ENCODE data around the gene IGSF21. TPM values are rescaled to one million over a fixed set of nuclear protein-coding genes. Genes with fewer than 3 reads are reported as not detected.

IGSF21 gene
- total RNA-seq, 2 donors from 2014 or later: 0.37 to 0.40 TPM

GRCh38 chr1:18154430-18155194, 47.0 kb downstream of the IGSF21 start:
- no peak overlapping the region for H3K9ac ChIP-seq (ENCODE audit: low read depth in 2 of 2, low read length in 2 of 2)
- H3K27me3 ChIP-seq: no peaks in the 10 kb centered on the region
- H3K36me3 ChIP-seq: no peaks in the 10 kb centered on the region
- H3K27ac ChIP-seq: no peak overlapping the region
- intact Hi-C loops (cut with DNase I): no loop called here
- TF ChIP-seq CTCF (IDR thresholded peaks at IDR 0.05): no peak
- no peak overlapping the region for H3K4me3 ChIP-seq
- H3K4me1 ChIP-seq: no peaks in the 10 kb centered on the region
- no peaks in the 10 kb centered on the region for H3K9me3 ChIP-seq
- no peak for DNase-seq

- Histone ChIP-seq H3K27me3 (no peaks in the 10 kb centered on the region), H3K9ac (ENCODE audit: low read depth in 2 of 2, low read length in 2 of 2) (no peak overlapping the region), H3K27ac (no peak overlapping the region), H3K36me3 (no peaks in the 10 kb centered on the region), H3K4me1 (no peaks in the 10 kb centered on the region), H3K4me3 (no peak overlapping the region), H3K9me3 (no peaks in the 10 kb centered on the region)
- no peak for TF ChIP-seq CTCF (IDR thresholded peaks at IDR 0.05)
- no peak for DNase-seq
- intact Hi-C loops (cut with DNase I): no loop called here
Observed at GRCh38 chr1:18155881-18156385, 48.3 kb downstream of the IGSF21 start.

GRCh38 chr1:18157352-18157751, 49.8 kb downstream of the IGSF21 start:
- H3K27ac ChIP-seq: no peak overlapping the region
- no peak for DNase-seq
- H3K4me1 ChIP-seq: no peaks in the 10 kb centered on the region

GRCh38 chr1:18157968-18158367, 50.4 kb downstream of the IGSF21 start:
- Histone ChIP-seq H3K36me3 (no peaks in the 10 kb centered on the region), H3K27ac (no peak overlapping the region), H3K9ac (ENCODE audit: low read depth in 2 of 2, low read length in 2 of 2) (no peak overlapping the region), H3K4me3 (no peak overlapping the region), H3K9me3 (no peaks in the 10 kb centered on the region), H3K27me3 (no peaks in the 10 kb centered on the region), H3K4me1 (no peaks in the 10 kb centered on the region)
- no peak for TF ChIP-seq CTCF (IDR thresholded peaks at IDR 0.05)
- DNase-seq: no peak
- intact Hi-C loops (cut with DNase I): no loop called here

More at GRCh38 chr1:18157352-18157751, 49.8 kb downstream of the IGSF21 start:
- no peak for TF ChIP-seq CTCF (IDR thresholded peaks at IDR 0.05)
- no peaks in the 10 kb centered on the region for H3K9me3 ChIP-seq
- no peak overlapping the region for H3K9ac ChIP-seq (ENCODE audit: low read depth in 2 of 2, low read length in 2 of 2)
- no peak overlapping the region for H3K4me3 ChIP-seq
- intact Hi-C loops (cut with DNase I): no loop called here
- no peaks in the 10 kb centered on the region for H3K27me3 ChIP-seq
- H3K36me3 ChIP-seq: no peaks in the 10 kb centered on the region

GRCh38 chr1:18158714-18159113, 51.1 kb downstream of the IGSF21 start:
- H3K36me3 ChIP-seq: no peaks in the 10 kb centered on the region
- DNase-seq: no peak
- H3K4me3 ChIP-seq: no peak overlapping the region
- no peaks in the 10 kb centered on the region for H3K27me3 ChIP-seq
- intact Hi-C loops (cut with DNase I): no loop called here
- H3K9ac ChIP-seq (ENCODE audit: low read depth in 2 of 2, low read length in 2 of 2): no peak overlapping the region
- H3K4me1 ChIP-seq: no peaks in the 10 kb centered on the region
- no peak overlapping the region for H3K27ac ChIP-seq
- TF ChIP-seq CTCF (IDR thresholded peaks at IDR 0.05): no peak
- no peaks in the 10 kb centered on the region for H3K9me3 ChIP-seq
